MM.1S (cell line): ENCODE measurements around the gene IGLON5.

Source experiments
- DNase-seq: peaks from one replicate; pipeline ENCODE4 v3.0.0-alpha.2; 2015
- H2AFZ ChIP-seq: fragments of 300-600 bp; sonication (generic); 2 replicates; pipeline ENCODE4 v1.6.0; 2016; ENCODE audit warnings: antibody characterized with exemption, low read length
- H3F3A ChIP-seq: fragments of 300-600 bp; sonication (generic); 2 replicates; pipeline ENCODE4 v1.6.1; 2016; ENCODE audit warnings: mild to moderate bottlenecking, antibody characterized with exemption, low read length, moderate library complexity, mixed read lengths; ENCODE audit not compliant: insufficient read depth
- H3K27ac ChIP-seq: fragments of 300-600 bp; sonication (generic); 2 replicates; pipeline ENCODE4 v1.5.1; 2016; ENCODE audit warnings: mild to moderate bottlenecking, low read length
- H3K27me3 ChIP-seq: fragments of 300-600 bp; sonication (generic); replicated peaks from 2 replicates; pipeline ENCODE4 v1.6.0; 2016; ENCODE audit warnings: low read length; ENCODE audit not compliant: insufficient read depth
- H3K36me3 ChIP-seq: fragments of 300-600 bp; sonication (generic); replicated peaks from 2 replicates; pipeline ENCODE4 v1.6.1; 2016; ENCODE audit warnings: mild to moderate bottlenecking, low read length, mixed read lengths; ENCODE audit not compliant: insufficient read depth
- H3K4me1 ChIP-seq: fragments of 300-600 bp; sonication (generic); 2 replicates; pipeline ENCODE4 v1.6.1; 2016; ENCODE audit warnings: low read length, mixed read lengths
- H3K4me2 ChIP-seq: fragments of 300-600 bp; sonication (generic); 2 replicates; pipeline ENCODE4 v1.6.0; 2016; ENCODE audit warnings: low read depth, low read length
- H3K4me3 ChIP-seq: fragments of 300-600 bp; sonication (generic); 2 replicates; pipeline ENCODE4 v1.5.1; 2016; ENCODE audit warnings: low read length, mixed read lengths
- H3K79me2 ChIP-seq: fragments of 300-600 bp; sonication (generic); 2 replicates; pipeline ENCODE4 v1.6.1; 2016; ENCODE audit warnings: mixed run types, low read length, mixed read lengths
- H3K9ac ChIP-seq: fragments of 300-600 bp; sonication (generic); 2 replicates; pipeline ENCODE4 v1.6.1; 2016; ENCODE audit warnings: low read length, mixed read lengths
- H3K9me2 ChIP-seq: fragments of 300-600 bp; sonication (generic); replicated peaks from 2 replicates; pipeline ENCODE4 v1.6.1; 2016; ENCODE audit warnings: mild to moderate bottlenecking, low read length, mixed read lengths; ENCODE audit not compliant: insufficient read depth
- H3K9me3 ChIP-seq: fragments of 300-600 bp; sonication (generic); replicated peaks from 2 replicates; pipeline ENCODE4 v1.6.1; 2016; ENCODE audit warnings: mild to moderate bottlenecking, low read length, mixed read lengths; ENCODE audit not compliant: insufficient read depth
- H4K20me1 ChIP-seq: fragments of 300-600 bp; sonication (generic); 2 replicates; pipeline ENCODE4 v1.6.1; 2016; ENCODE audit warnings: mild to moderate bottlenecking, low read length, moderate library complexity, mixed read lengths; ENCODE audit not compliant: insufficient read depth
- CTCF ChIP-seq: fragments of 300-600 bp; sonication (generic); IDR thresholded peaks from 2 replicates; pipeline ENCODE4 v1.5.1; 2016; ENCODE audit warnings: antibody characterized with exemption, low read length, mixed read lengths
- EZH2 ChIP-seq: fragments of 300-600 bp; sonication (generic); optimal IDR thresholded peaks from 2 replicates; pipeline ENCODE3; 2017; ENCODE audit warnings: low read depth, mild to moderate bottlenecking, antibody characterized with exemption, low read length, mixed read lengths
- EZH2phosphoT487 ChIP-seq: fragments of 300-600 bp; sonication (generic); IDR thresholded peaks from 2 replicates; pipeline ENCODE4 v1.6.1; 2018; ENCODE audit warnings: antibody characterized with exemption, low read length

Gene IGLON5

GRCh38 chr19:51354103-51354741 is 42.8 kb downstream of the IGLON5 start:
- Histone ChIP-seq H3K4me2 (no peak overlapping the region), H3K4me3 (no peak overlapping the region), H3K9me3 (no peaks in the 10 kb centered on the region), H3K9ac (no peak overlapping the region), H3K9me2 (no peaks in the 10 kb centered on the region), H3K36me3 (no peaks in the 10 kb centered on the region), H3K27me3 (no peaks in the 10 kb centered on the region), H3K4me1 (no peaks in the 10 kb centered on the region), H2AFZ (no peak overlapping the region), H3F3A (no peaks in the 10 kb centered on the region), H4K20me1 (no peaks in the 10 kb centered on the region), H3K79me2 (no peaks in the 10 kb centered on the region), H3K27ac (no peak overlapping the region)
- no peak for DNase-seq
- no peak for TF ChIP-seq EZH2phosphoT487

- no peaks in the 10 kb centered on the region for H3K27me3 ChIP-seq
- H2AFZ ChIP-seq = no peak overlapping the region
- H3K9ac ChIP-seq = no peak overlapping the region
- no peaks in the 10 kb centered on the region for H4K20me1 ChIP-seq
- no peaks in the 10 kb centered on the region for H3K79me2 ChIP-seq
- no peak for DNase-seq
- TF ChIP-seq EZH2phosphoT487 (no peak), EZH2 (no peak), CTCF (no peak)
- no peak overlapping the region for H3K27ac ChIP-seq
- no peak overlapping the region for H3K4me3 ChIP-seq
- no peaks in the 10 kb centered on the region for H3K9me2 ChIP-seq
- H3K9me3 ChIP-seq = no peaks in the 10 kb centered on the region
- H3K36me3 ChIP-seq = no peaks in the 10 kb centered on the region
- no peaks in the 10 kb centered on the region for H3F3A ChIP-seq
- H3K4me1 ChIP-seq = no peaks in the 10 kb centered on the region
- no peak overlapping the region for H3K4me2 ChIP-seq
Measured at GRCh38 chr19:51354742-51355148, 43.3 kb downstream of the IGLON5 start.

- no peak overlapping the region for H2AFZ ChIP-seq
- no peaks in the 10 kb centered on the region for H4K20me1 ChIP-seq
- H3K4me2 ChIP-seq = no peak overlapping the region
- H3K4me3 ChIP-seq = no peak overlapping the region
- H3K79me2 ChIP-seq = no peaks in the 10 kb centered on the region
- H3K9me2 ChIP-seq = no peaks in the 10 kb centered on the region
- H3K27me3 ChIP-seq = no peaks in the 10 kb centered on the region
- H3K4me1 ChIP-seq = no peaks in the 10 kb centered on the region
- H3K9me3 ChIP-seq = no peaks in the 10 kb centered on the region
- TF ChIP-seq EZH2phosphoT487 (no peak), EZH2 (no peak), CTCF (no peak)
- H3K36me3 ChIP-seq = no peaks in the 10 kb centered on the region
- no peak overlapping the region for H3K27ac ChIP-seq
- DNase-seq = no peak
- H3F3A ChIP-seq = no peaks in the 10 kb centered on the region
- H3K9ac ChIP-seq = no peak overlapping the region
Measured at GRCh38 chr19:51356159-51356801, 44.8 kb downstream of the IGLON5 start.

- Histone ChIP-seq H3K9me2 (no peaks in the 10 kb centered on the region), H3F3A (no peaks in the 10 kb centered on the region), H3K4me2 (no peak overlapping the region), H3K79me2 (no peaks in the 10 kb centered on the region), H3K9me3 (no peaks in the 10 kb centered on the region), H3K9ac (no peak overlapping the region), H3K27me3 (no peaks in the 10 kb centered on the region), H3K36me3 (no peaks in the 10 kb centered on the region), H2AFZ (no peak overlapping the region), H3K4me3 (no peak overlapping the region), H4K20me1 (no peaks in the 10 kb centered on the region), H3K4me1 (no peaks in the 10 kb centered on the region), H3K27ac (no peak overlapping the region)
- DNase-seq = no peak
- no peak for TF ChIP-seq EZH2
- no peak for TF ChIP-seq EZH2phosphoT487
- no peak for TF ChIP-seq CTCF
Measured at GRCh38 chr19:51357952-51358351, 46.5 kb downstream of the IGLON5 start.
